GM12878 (cell line): Measurements from ENCODE around the gene RFXAP.
A peak's percentile ranks its signal among the peaks of the same experiment; 100 is the strongest.

Experiments used
- EP300 ChIP-seq, 2 experiments: fragments of 150-350 bp in 1 of 2; IDR thresholded peaks; 2 replicates each; pipeline ENCODE4 v1.6.1; 2011 to 2012; ENCODE audit warnings: low read depth in 2 of 2, low read length in 2 of 2, borderline replicate concordance in 1 of 2, improper control_type of control experiment in 1 of 2, inconsistent platforms in 1 of 2; ENCODE audit not compliant: control insufficient read depth in 1 of 2
- EZH2 ChIP-seq: IDR thresholded peaks from 2 replicates; pipeline ENCODE4 v1.6.1; 2012; ENCODE audit warnings: low read depth, mild to moderate bottlenecking, control low read depth, inconsistent platforms, low read length, borderline replicate concordance; ENCODE audit not compliant: control insufficient read depth
- POLR2A ChIP-seq: IDR thresholded peaks from 2 replicates; pipeline ENCODE4 v1.6.1; 2011; ENCODE audit warnings: low read depth, mild to moderate bottlenecking, low read length
- SP1 ChIP-seq: IDR thresholded peaks from one replicate; pipeline ENCODE4 v1.6.1; 2011; ENCODE audit warnings: low read depth, low read length
- TF ChIP-seq, protein P1 (sequence below): fragments of 150-350 bp; IDR thresholded peaks from 2 replicates; pipeline ENCODE4 v1.6.1; 2016; ENCODE audit warnings: low read depth, low read length
- TF ChIP-seq, protein P2 (sequence below), 3 experiments: IDR thresholded peaks in 2 of 3; conservative IDR thresholded peaks in 1 of 3; 2 replicates each; pipeline ENCODE4 v1.5.1; 2011; ENCODE audit warnings: low read depth in 3 of 3, low read length in 3 of 3, mild to moderate bottlenecking in 3 of 3, control low read depth in 2 of 3, moderate library complexity in 2 of 3, inconsistent platforms in 1 of 3, mixed read lengths in 1 of 3; ENCODE audit not compliant: control insufficient read depth in 2 of 3, insufficient read depth in 1 of 3; ENCODE audit errors: extremely low read depth in 1 of 3

DNA sequence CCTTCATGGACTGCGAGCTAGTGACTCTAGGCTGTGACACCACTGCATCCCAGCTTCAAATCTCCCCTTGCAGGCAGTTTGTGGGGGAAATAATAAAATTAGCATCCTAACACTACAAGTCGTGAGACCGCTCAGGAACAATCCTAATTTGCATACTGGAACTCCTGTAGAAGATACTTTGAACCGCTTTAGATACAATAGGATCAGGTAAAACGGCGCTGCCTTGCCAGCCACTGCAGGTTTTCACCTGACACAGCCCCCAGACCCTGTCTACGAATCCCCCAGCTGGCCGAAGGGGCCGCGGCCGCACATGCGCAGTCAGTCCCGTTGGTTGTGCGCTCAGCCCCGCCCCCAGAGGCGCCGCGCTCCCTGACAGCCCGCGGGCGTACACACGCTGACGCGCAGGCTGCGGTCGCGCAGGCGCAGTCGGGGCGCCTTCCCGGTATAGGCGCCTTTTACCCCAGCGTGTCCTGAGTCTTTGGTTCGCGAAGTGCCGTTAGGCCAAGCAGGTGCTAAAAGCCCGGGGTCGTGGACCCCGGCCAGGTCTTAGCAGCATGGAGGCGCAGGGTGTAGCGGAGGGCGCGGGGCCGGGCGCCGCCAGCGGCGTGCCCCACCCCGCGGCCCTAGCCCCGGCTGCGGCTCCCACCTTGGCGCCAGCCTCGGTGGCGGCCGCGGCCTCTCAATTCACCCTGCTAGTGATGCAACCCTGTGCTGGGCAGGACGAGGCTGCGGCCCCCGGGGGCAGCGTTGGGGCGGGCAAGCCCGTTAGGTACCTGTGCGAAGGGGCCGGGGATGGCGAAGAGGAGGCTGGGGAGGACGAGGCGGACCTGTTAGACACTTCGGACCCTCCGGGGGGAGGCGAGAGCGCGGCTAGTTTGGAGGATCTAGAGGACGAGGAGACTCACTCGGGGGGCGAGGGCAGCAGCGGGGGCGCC lies at the start of gene RFXAP:
- TF ChIP-seq POLR2A (peak; percentile 75), EZH2 (no peak), EP300 (IDR thresholded peaks at IDR 0.05; ENCODE audit: borderline replicate concordance in 1 of 2, control insufficient read depth in 1 of 2, low read depth in 2 of 2, low read length in 2 of 2) (no peak), SP1 (no peak)
- TF ChIP-seq, protein P1, sequence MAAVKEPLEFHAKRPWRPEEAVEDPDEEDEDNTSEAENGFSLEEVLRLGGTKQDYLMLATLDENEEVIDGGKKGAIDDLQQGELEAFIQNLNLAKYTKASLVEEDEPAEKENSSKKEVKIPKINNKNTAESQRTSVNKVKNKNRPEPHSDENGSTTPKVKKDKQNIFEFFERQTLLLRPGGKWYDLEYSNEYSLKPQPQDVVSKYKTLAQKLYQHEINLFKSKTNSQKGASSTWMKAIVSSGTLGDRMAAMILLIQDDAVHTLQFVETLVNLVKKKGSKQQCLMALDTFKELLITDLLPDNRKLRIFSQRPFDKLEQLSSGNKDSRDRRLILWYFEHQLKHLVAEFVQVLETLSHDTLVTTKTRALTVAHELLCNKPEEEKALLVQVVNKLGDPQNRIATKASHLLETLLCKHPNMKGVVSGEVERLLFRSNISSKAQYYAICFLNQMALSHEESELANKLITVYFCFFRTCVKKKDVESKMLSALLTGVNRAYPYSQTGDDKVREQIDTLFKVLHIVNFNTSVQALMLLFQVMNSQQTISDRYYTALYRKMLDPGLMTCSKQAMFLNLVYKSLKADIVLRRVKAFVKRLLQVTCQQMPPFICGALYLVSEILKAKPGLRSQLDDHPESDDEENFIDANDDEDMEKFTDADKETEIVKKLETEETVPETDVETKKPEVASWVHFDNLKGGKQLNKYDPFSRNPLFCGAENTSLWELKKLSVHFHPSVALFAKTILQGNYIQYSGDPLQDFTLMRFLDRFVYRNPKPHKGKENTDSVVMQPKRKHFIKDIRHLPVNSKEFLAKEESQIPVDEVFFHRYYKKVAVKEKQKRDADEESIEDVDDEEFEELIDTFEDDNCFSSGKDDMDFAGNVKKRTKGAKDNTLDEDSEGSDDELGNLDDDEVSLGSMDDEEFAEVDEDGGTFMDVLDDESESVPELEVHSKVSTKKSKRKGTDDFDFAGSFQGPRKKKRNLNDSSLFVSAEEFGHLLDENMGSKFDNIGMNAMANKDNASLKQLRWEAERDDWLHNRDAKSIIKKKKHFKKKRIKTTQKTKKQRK, result no peak
- TF ChIP-seq, protein P2, sequence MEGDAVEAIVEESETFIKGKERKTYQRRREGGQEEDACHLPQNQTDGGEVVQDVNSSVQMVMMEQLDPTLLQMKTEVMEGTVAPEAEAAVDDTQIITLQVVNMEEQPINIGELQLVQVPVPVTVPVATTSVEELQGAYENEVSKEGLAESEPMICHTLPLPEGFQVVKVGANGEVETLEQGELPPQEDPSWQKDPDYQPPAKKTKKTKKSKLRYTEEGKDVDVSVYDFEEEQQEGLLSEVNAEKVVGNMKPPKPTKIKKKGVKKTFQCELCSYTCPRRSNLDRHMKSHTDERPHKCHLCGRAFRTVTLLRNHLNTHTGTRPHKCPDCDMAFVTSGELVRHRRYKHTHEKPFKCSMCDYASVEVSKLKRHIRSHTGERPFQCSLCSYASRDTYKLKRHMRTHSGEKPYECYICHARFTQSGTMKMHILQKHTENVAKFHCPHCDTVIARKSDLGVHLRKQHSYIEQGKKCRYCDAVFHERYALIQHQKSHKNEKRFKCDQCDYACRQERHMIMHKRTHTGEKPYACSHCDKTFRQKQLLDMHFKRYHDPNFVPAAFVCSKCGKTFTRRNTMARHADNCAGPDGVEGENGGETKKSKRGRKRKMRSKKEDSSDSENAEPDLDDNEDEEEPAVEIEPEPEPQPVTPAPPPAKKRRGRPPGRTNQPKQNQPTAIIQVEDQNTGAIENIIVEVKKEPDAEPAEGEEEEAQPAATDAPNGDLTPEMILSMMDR (IDR thresholded peaks at IDR 0.05 in 2 of 3, conservative IDR thresholded peaks at IDR 0.05 in 1 of 3; ENCODE audit: control insufficient read depth in 2 of 3, extremely low read depth in 1 of 3, insufficient read depth in 1 of 3, low read depth in 3 of 3, low read length in 3 of 3), result 0 out of 6 replicates have a peak, but pooled peaks of 2 of the 3 experiments have one; percentile 2 to 20
